ENCODE data around the gene ATF7. TPM values are rescaled to one million over a fixed set of nuclear protein-coding genes. Genes with fewer than 3 reads are reported as not detected.
A peak's percentile ranks its signal among the peaks of the same experiment; 100 is the strongest.
"Not testable (repeated sequence)": the region's sequence is repeated elsewhere in the genome, so short reads cannot be mapped to it uniquely, and the experiment has no call there.

Gene ATF7
- polyA plus RNA-seq, 2 donors: 15.9 to 23.5 TPM

DNA sequence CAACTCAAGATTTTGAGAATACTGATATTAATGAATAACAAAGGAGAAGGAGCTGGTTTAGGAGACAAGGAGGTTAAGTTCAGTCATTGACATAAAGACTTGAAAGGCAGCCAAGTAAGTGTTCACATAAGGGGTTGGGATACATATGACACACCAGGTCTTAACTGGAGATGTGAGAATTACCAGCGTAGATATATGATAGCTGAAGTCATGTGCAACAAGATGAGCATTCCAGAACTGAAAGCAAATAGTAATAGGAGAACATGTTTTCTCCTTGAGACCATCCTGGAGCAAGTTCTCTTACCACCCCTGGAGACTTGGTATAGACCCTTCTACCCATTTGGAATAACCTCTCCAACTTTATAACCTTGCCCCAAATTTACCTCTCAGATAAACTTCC, 75.6 kb downstream of the ATF7 start:
- Histone ChIP-seq H3K27ac (ENCODE audit: low read depth in 2 of 2, low read length in 1 of 2) (no peak overlapping the region), H3K9me3 (ENCODE audit: control insufficient read depth in 2 of 2, insufficient read depth in 1 of 2, low read depth in 1 of 2, low read length in 1 of 2) (no peaks in the 10 kb centered on the region), H3K4me1 (ENCODE audit: control insufficient read depth in 2 of 2, insufficient read depth in 2 of 2, low read length in 1 of 2) (no peaks in the 10 kb centered on the region), H3K36me3 (ENCODE audit: control insufficient read depth in 2 of 2, insufficient read depth in 2 of 2, low read length in 1 of 2) (peaks cover 0 to 6% of the 10 kb centered on the region in 2 donors), H3K4me3 (ENCODE audit: low read depth in 1 of 2, low read length in 2 of 2) (no peak overlapping the region), H3K27me3 (ENCODE audit: control insufficient read depth in 1 of 2, insufficient read depth in 2 of 2, low read length in 2 of 2) (no peaks in the 10 kb centered on the region)
- 75 to 76% methylated on average over 1 of the region's 1 CpG for WGBS, 2 donors

DNA sequence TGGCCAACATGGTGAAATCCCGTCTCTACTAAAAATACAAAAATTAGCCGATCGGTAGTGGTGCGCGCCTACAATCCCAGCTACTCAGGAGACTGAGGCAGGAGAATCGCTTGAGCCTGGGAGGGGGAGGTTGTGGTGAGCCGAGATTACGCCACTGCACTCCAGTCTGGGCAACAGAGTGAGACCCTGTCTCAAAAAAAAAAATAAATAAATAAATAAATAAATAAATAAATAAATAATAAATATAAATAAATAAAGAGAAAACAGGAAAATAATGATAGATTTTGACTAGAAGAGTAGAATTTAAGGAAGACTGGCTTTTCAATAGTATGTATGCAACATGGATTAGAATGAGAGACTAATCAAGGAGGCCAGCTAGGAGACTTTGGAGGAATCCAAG, 76.1 kb downstream of the ATF7 start:
- not testable (repeated sequence) for H3K27ac ChIP-seq (ENCODE audit: low read depth in 2 of 2, low read length in 1 of 2); H3K27me3 ChIP-seq (ENCODE audit: control insufficient read depth in 1 of 2, insufficient read depth in 2 of 2, low read length in 2 of 2); H3K36me3 ChIP-seq (ENCODE audit: control insufficient read depth in 2 of 2, insufficient read depth in 2 of 2, low read length in 1 of 2); H3K9me3 ChIP-seq (ENCODE audit: control insufficient read depth in 2 of 2, insufficient read depth in 1 of 2, low read depth in 1 of 2, low read length in 1 of 2); H3K4me1 ChIP-seq (ENCODE audit: control insufficient read depth in 2 of 2, insufficient read depth in 2 of 2, low read length in 1 of 2); H3K4me3 ChIP-seq (ENCODE audit: low read depth in 1 of 2, low read length in 2 of 2)
- 99% methylated on average over 8 of the region's 8 CpGs for WGBS, 2 donors

DNA sequence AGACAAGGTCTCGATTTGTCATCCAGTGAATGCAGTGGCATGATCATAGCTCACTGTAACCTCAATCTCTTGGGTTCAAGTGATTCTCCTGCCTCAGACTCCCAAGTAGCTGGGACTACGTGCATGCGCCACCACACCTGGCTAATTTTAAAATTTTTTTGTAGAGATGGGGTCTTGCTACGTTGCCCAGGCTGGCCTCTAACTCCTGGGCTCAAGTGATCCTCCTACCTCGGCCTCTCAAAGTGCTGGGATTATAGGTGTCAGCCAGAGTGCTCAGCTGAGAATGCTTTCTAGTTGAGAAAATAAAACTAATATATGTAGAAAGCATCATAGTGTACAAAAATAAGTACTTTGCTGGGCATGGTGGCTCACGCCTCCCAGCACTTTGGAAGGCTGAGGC, 77.8 kb downstream of the ATF7 start:
- H3K27me3 ChIP-seq (ENCODE audit: control insufficient read depth in 1 of 2, insufficient read depth in 2 of 2, low read length in 2 of 2); H3K4me1 ChIP-seq (ENCODE audit: control insufficient read depth in 2 of 2, insufficient read depth in 2 of 2, low read length in 1 of 2); H3K27ac ChIP-seq (ENCODE audit: low read depth in 2 of 2, low read length in 1 of 2); H3K4me3 ChIP-seq (ENCODE audit: low read depth in 1 of 2, low read length in 2 of 2); H3K36me3 ChIP-seq (ENCODE audit: control insufficient read depth in 2 of 2, insufficient read depth in 2 of 2, low read length in 1 of 2); H3K9me3 ChIP-seq (ENCODE audit: control insufficient read depth in 2 of 2, insufficient read depth in 1 of 2, low read depth in 1 of 2, low read length in 1 of 2): not testable (repeated sequence)
- 97% methylated on average over 6 of the region's 6 CpGs for WGBS, 2 donors

DNA sequence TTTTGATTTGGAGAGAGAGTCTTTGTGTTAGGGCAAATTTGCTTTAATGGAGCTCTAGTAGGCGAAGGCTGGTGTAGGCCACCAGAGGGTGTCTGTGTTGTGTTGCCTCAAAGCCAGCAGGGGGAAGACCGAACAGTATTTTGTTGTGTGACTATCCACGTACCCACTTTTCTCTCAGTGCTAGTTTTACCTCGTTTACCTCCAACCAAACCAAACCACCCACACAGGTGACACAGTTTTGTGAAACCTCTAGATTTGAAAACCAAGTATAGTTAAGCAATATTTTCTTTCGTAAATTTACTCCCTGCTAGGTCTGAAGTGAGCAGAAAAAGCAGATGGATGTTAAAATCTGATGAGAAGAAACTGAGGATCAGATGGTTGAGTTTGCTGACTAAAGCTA, 82.6 kb downstream of the ATF7 start:
- H3K36me3 ChIP-seq (ENCODE audit: control insufficient read depth in 2 of 2, insufficient read depth in 2 of 2, low read length in 1 of 2): peaks cover 0 to 3% of the 10 kb centered on the region in 2 donors

DNA sequence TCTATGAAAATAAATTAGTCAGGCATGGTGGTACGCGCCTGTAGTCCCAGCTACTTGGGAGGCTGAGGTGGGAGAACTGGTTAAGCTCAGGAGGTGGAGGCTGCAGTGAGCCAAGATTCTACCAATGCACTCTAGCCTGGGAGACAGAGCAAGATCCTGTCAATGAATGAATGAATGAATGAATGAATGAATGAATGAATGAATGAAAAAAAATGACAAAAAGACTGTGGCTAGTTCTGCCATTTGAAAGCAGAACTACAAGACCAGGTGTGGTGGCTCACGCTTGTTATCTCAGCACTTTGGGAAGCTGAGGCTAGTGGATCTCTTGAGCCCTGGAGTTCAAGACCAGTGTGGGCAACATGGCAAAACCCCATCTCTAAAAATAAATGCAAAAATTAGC, 86.7 kb downstream of the ATF7 start:
- Histone ChIP-seq H3K4me3 (ENCODE audit: low read depth in 1 of 2, low read length in 2 of 2) (no peak overlapping the region), H3K9me3 (ENCODE audit: control insufficient read depth in 2 of 2, insufficient read depth in 1 of 2, low read depth in 1 of 2, low read length in 1 of 2) (no peaks in the 10 kb centered on the region), H3K27me3 (ENCODE audit: control insufficient read depth in 1 of 2, insufficient read depth in 2 of 2, low read length in 2 of 2) (no peaks in the 10 kb centered on the region), H3K36me3 (ENCODE audit: control insufficient read depth in 2 of 2, insufficient read depth in 2 of 2, low read length in 1 of 2) (peaks cover 0 to 5% of the 10 kb centered on the region in 2 donors), H3K27ac (ENCODE audit: low read depth in 2 of 2, low read length in 1 of 2) (peak overlapping the region in 1 of 2 donors; percentile 0), H3K4me1 (ENCODE audit: control insufficient read depth in 2 of 2, insufficient read depth in 2 of 2, low read length in 1 of 2) (no peaks in the 10 kb centered on the region)
- 95 to 97% methylated on average over 3 of the region's 3 CpGs for WGBS, 2 donors

More for the DNA sequence above, 82.6 kb downstream of the ATF7 start:
- Histone ChIP-seq H3K9me3 (ENCODE audit: control insufficient read depth in 2 of 2, insufficient read depth in 1 of 2, low read depth in 1 of 2, low read length in 1 of 2) (no peaks in the 10 kb centered on the region), H3K4me3 (ENCODE audit: low read depth in 1 of 2, low read length in 2 of 2) (no peak overlapping the region), H3K27me3 (ENCODE audit: control insufficient read depth in 1 of 2, insufficient read depth in 2 of 2, low read length in 2 of 2) (no peaks in the 10 kb centered on the region), H3K27ac (ENCODE audit: low read depth in 2 of 2, low read length in 1 of 2) (peak overlapping the region; percentile 16 to 60), H3K4me1 (ENCODE audit: control insufficient read depth in 2 of 2, insufficient read depth in 2 of 2, low read length in 1 of 2) (no peaks in the 10 kb centered on the region)
- 17 to 22% methylated on average over 5 of the region's 5 CpGs for whole genome bisulfite sequencing, 2 donors

DNA sequence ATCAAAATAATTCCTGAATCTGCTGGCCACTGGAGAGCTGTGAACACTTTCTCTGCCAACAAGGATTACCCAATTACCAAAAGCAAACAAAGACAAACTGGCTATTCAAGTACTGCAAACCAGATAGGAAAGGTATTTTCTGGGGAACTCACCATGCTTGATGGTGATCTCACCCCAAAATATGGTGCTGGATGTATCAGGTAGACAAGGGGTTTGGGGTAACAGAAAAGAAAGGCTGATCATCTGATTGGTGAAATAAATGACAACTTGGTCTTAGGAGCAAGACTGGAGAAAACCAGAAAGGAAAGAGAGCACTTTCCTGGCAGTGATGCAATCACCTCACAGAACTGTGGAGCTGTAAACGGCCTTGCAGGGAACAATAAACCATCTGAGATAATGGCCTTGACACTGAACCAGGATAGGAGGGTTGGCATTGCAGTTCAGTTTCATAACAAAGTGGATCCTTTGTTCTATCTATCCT, 87.9 kb downstream of the ATF7 start:
- WGBS, 2 donors: 9 to 29% methylated on average over 1 of the region's 1 CpG
- Histone ChIP-seq H3K27ac (ENCODE audit: low read depth in 2 of 2, low read length in 1 of 2) (peak overlapping the region; percentile 0 to 1), H3K36me3 (ENCODE audit: control insufficient read depth in 2 of 2, insufficient read depth in 2 of 2, low read length in 1 of 2) (peaks cover 0 to 7% of the 10 kb centered on the region in 2 donors)

DNA sequence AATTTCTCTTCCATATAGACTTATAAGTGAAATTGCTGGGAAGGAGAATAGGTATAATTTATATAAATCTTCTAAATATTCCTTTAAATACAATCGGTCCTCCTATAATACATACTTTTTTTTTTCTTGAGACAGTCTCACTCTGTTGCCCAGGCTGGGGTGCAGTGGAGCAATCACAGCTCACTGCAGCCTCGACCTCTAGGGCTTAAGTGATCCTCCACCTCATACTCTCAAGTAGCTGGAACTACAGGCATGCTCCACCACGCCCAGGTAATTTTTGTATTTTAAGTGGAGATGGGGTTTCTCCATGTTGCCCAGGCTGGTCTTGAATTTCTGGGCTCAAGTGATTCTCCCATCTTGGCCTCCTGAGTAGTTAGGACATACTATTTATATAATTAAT, 89.2 kb downstream of the ATF7 start:
- Histone ChIP-seq H3K4me1 (ENCODE audit: control insufficient read depth in 2 of 2, insufficient read depth in 2 of 2, low read length in 1 of 2) (no peaks in the 10 kb centered on the region), H3K9me3 (ENCODE audit: control insufficient read depth in 2 of 2, insufficient read depth in 1 of 2, low read depth in 1 of 2, low read length in 1 of 2) (no peaks in the 10 kb centered on the region), H3K4me3 (ENCODE audit: low read depth in 1 of 2, low read length in 2 of 2) (no peak overlapping the region), H3K36me3 (ENCODE audit: control insufficient read depth in 2 of 2, insufficient read depth in 2 of 2, low read length in 1 of 2) (peaks cover 9 to 18% of the 10 kb centered on the region in 2 donors), H3K27me3 (ENCODE audit: control insufficient read depth in 1 of 2, insufficient read depth in 2 of 2, low read length in 2 of 2) (no peaks in the 10 kb centered on the region), H3K27ac (ENCODE audit: low read depth in 2 of 2, low read length in 1 of 2) (no peak overlapping the region)
- 77 to 88% methylated on average over 3 of the region's 3 CpGs for WGBS, 2 donors

More for the DNA sequence above, 87.9 kb downstream of the ATF7 start:
- Histone ChIP-seq H3K4me1 (ENCODE audit: control insufficient read depth in 2 of 2, insufficient read depth in 2 of 2, low read length in 1 of 2) (no peaks in the 10 kb centered on the region), H3K27me3 (ENCODE audit: control insufficient read depth in 1 of 2, insufficient read depth in 2 of 2, low read length in 2 of 2) (no peaks in the 10 kb centered on the region), H3K9me3 (ENCODE audit: control insufficient read depth in 2 of 2, insufficient read depth in 1 of 2, low read depth in 1 of 2, low read length in 1 of 2) (no peaks in the 10 kb centered on the region), H3K4me3 (ENCODE audit: low read depth in 1 of 2, low read length in 2 of 2) (no peak overlapping the region)

DNA sequence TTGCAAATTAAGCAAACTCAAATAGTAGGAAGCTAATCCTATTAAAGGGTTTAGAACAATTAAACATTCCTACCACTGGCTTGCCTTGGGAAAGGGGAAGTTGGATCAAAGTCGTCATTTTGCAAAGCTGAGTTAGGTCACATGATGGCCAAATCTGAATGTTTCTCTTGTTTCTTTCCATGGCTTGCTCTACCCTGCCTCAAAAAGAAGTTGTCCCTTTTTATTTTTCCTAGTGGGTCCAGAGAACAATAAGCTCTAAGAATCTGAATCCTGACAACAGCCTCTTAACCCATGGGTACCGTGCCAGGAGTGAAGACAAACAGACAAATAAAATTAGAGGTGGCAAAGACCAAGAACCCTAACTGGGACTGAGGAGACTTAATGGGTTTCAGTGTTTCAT, 92.7 kb downstream of the ATF7 start:
- no peaks in the 10 kb centered on the region for H3K9me3 ChIP-seq (ENCODE audit: control insufficient read depth in 2 of 2, insufficient read depth in 1 of 2, low read depth in 1 of 2, low read length in 1 of 2)
- WGBS, 2 donors: 78 to 80% methylated on average over 2 of the region's 2 CpGs
- H3K27me3 ChIP-seq (ENCODE audit: control insufficient read depth in 1 of 2, insufficient read depth in 2 of 2, low read length in 2 of 2): no peaks in the 10 kb centered on the region
- no peaks in the 10 kb centered on the region for H3K4me1 ChIP-seq (ENCODE audit: control insufficient read depth in 2 of 2, insufficient read depth in 2 of 2, low read length in 1 of 2)
- no peak overlapping the region for H3K4me3 ChIP-seq (ENCODE audit: low read depth in 1 of 2, low read length in 2 of 2)
- peaks cover 9 to 21% of the 10 kb centered on the region in 2 donors for H3K36me3 ChIP-seq (ENCODE audit: control insufficient read depth in 2 of 2, insufficient read depth in 2 of 2, low read length in 1 of 2)
- H3K27ac ChIP-seq (ENCODE audit: low read depth in 2 of 2, low read length in 1 of 2): no peak overlapping the region

DNA sequence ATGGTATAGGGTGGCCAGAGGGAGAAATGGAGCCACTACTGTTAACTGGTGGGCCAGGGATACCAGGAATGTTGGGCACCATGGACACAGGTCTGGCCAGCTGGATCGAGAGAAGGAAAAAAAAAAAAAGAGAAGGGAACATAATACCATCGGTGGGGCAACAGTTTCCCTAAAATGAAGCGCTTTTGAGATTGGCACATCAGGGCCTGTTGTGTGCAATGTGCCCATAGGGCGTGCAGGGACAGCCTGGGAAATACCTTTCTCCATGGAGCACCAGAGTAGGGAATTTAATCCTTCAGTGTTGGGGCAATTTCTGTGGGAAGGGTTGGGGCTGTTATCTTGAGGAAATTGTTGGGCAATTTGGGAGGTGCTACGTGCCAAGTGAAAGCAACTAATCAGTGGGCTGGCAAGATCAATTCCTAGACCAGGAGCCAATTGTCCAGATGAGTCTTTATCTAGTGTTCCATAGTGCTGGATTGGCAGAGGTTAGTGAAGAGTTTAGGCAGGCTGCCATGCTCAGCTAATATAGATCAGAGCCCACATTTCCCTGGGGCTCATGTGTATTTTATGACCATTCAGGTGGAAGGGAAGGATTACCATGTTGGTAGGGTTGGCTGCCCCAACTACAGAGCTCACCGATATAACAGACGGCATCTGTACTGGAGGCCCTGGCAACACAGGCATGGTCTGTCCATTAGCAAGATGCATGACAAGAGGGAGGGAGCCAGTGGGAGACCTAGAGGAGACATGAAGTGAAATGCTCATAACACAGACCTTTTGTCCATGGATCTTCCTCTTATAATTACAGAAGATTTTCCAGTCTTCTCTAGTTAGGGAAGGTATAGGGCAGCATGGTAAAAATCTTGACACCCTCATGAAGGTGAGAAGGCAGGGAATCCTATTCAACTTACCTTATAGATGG, 93.4 kb downstream of the ATF7 start:
- Histone ChIP-seq H3K27me3 (ENCODE audit: control insufficient read depth in 1 of 2, insufficient read depth in 2 of 2, low read length in 2 of 2) (no peaks in the 10 kb centered on the region), H3K9me3 (ENCODE audit: control insufficient read depth in 2 of 2, insufficient read depth in 1 of 2, low read depth in 1 of 2, low read length in 1 of 2) (no peaks in the 10 kb centered on the region), H3K27ac (ENCODE audit: low read depth in 2 of 2, low read length in 1 of 2) (no peak overlapping the region), H3K4me1 (ENCODE audit: control insufficient read depth in 2 of 2, insufficient read depth in 2 of 2, low read length in 1 of 2) (no peaks in the 10 kb centered on the region), H3K36me3 (ENCODE audit: control insufficient read depth in 2 of 2, insufficient read depth in 2 of 2, low read length in 1 of 2) (peaks cover 9 to 21% of the 10 kb centered on the region in 2 donors), H3K4me3 (ENCODE audit: low read depth in 1 of 2, low read length in 2 of 2) (no peak overlapping the region)
- WGBS, 2 donors: 91 to 94% methylated on average over 7 of the region's 7 CpGs

DNA sequence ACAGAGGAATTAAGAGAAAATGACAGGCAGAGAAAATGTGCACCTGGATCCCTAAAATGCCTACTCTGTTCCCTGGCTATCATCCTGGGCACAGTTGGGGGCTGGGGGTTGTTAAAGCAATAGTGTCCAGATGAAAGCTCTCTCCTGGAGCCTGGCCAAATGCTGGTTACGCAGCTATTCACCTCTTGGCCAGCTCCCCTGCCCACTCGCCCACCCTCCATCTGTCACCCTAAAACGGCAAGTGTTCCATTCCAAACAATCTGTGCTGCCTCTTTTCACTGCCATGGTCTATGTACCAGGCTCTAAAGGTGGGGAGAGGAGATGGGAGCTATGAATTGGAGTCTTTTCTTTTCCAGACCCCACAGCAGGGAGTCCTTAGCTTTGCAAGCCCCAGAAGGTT, 94.2 kb downstream of the ATF7 start:
- Histone ChIP-seq H3K36me3 (ENCODE audit: control insufficient read depth in 2 of 2, insufficient read depth in 2 of 2, low read length in 1 of 2) (peaks cover 9 to 21% of the 10 kb centered on the region in 2 donors), H3K27me3 (ENCODE audit: control insufficient read depth in 1 of 2, insufficient read depth in 2 of 2, low read length in 2 of 2) (no peaks in the 10 kb centered on the region), H3K27ac (ENCODE audit: low read depth in 2 of 2, low read length in 1 of 2) (no peak overlapping the region), H3K9me3 (ENCODE audit: control insufficient read depth in 2 of 2, insufficient read depth in 1 of 2, low read depth in 1 of 2, low read length in 1 of 2) (no peaks in the 10 kb centered on the region), H3K4me3 (ENCODE audit: low read depth in 1 of 2, low read length in 2 of 2) (no peak overlapping the region), H3K4me1 (ENCODE audit: control insufficient read depth in 2 of 2, insufficient read depth in 2 of 2, low read length in 1 of 2) (no peaks in the 10 kb centered on the region)
- 63 to 68% methylated on average over 3 of the region's 3 CpGs for WGBS, 2 donors

All from esophagus (tissue), 2 donors.